MM.1S (cell line): Measurements from ENCODE around the gene MATN1.

Experiments used
- EZH2 ChIP-seq: fragments of 300-600 bp; sonication (generic); optimal IDR thresholded peaks from 2 replicates; pipeline ENCODE3; 2017; ENCODE audit warnings: low read depth, mild to moderate bottlenecking, antibody characterized with exemption, low read length, mixed read lengths
- TF ChIP-seq, protein P1 (sequence below): fragments of 300-600 bp; sonication (generic); IDR thresholded peaks from 2 replicates; pipeline ENCODE4 v1.5.1; 2016; ENCODE audit warnings: antibody characterized with exemption, low read length, mixed read lengths

DNA sequence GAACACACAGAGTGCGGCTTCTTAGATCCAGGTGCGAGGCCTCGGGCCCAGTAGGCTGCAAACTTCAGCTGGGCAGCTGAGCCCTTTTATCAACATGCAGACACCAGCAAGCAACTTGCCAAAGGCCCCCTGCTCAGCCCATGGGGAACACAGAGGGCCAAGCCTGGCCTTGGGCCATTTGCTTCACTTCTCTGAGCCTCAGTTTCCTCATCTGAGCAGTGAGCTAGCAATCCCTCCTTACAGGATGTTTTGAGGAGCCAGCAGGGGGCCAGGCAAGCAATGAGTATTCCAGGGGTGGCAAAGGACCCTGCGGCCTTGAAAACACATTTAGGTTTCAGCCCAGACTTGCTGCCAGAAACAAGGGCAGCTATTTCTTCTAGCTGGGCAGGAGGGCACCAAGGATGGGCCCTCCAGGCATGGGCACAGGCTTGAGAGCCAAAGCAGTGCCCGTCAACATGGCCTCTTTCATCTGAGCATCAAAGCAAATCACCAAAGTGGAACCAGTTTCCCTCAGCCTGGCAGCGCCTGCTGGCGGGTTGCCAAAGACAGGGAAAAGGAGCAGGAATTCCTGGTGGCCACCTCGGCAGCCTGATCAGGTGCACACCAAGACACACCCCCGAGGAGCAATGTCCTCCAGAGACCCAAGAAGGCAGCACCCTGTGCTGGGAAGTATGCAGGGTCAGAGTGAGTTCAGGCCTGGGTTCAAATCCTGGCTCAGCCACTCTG lies 1.4 kb downstream of the MATN1 start:
- TF ChIP-seq, protein P1, sequence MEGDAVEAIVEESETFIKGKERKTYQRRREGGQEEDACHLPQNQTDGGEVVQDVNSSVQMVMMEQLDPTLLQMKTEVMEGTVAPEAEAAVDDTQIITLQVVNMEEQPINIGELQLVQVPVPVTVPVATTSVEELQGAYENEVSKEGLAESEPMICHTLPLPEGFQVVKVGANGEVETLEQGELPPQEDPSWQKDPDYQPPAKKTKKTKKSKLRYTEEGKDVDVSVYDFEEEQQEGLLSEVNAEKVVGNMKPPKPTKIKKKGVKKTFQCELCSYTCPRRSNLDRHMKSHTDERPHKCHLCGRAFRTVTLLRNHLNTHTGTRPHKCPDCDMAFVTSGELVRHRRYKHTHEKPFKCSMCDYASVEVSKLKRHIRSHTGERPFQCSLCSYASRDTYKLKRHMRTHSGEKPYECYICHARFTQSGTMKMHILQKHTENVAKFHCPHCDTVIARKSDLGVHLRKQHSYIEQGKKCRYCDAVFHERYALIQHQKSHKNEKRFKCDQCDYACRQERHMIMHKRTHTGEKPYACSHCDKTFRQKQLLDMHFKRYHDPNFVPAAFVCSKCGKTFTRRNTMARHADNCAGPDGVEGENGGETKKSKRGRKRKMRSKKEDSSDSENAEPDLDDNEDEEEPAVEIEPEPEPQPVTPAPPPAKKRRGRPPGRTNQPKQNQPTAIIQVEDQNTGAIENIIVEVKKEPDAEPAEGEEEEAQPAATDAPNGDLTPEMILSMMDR = no peak
- no peak for TF ChIP-seq EZH2
